Measurements from ENCODE around the gene SH3GLB2. TPM values are rescaled to one million over a fixed set of nuclear protein-coding genes. Genes with fewer than 3 reads are reported as not detected.
"Not testable (repeated sequence)": the region's sequence is repeated elsewhere in the genome, so short reads cannot be mapped to it uniquely, and the experiment has no call there.

Gene SH3GLB2
- total RNA-seq, 2 donors from 2014 or later = 86.9 to 98.1 TPM

GRCh38 chr9:128979111-128979510, 49.0 kb downstream of the SH3GLB2 start:
- WGBS, 2 experiments (ENCODE audit: insufficient coverage in 1 of 2, insufficient read length in 1 of 2) = 92 to 97% methylated on average over 2 to 3 of the region's 3 CpGs
- Histone ChIP-seq H3K27ac (ENCODE audit: low read depth, low read length) (no peak overlapping the region), H3K9ac (ENCODE audit: extremely low read depth, low read length, poor library complexity, severe bottlenecking) (no peak overlapping the region), H3K27me3 (ENCODE audit: control insufficient read depth, insufficient read depth, low read length, poor library complexity, severe bottlenecking) (no peaks in the 10 kb centered on the region), H3K36me3 (ENCODE audit: control insufficient read depth, insufficient read depth, low read length) (peaks cover 80% of the 10 kb centered on the region), H3K4me1 (ENCODE audit: control insufficient read depth, insufficient read depth, low read length) (no peaks in the 10 kb centered on the region), H3K4me3 (ENCODE audit: low read length) (no peak overlapping the region), H3K9me3 (ENCODE audit: control insufficient read depth, low read length) (no peaks in the 10 kb centered on the region)
- Mint-ChIP-seq H3K9me3 (no peaks in the 10 kb centered on the region), H3K27me3 (ENCODE audit: insufficient read depth) (no peaks in the 10 kb centered on the region), H3K36me3 (ENCODE audit: low read depth) (peaks cover 83% of the 10 kb centered on the region), H3K4me1 (no peaks in the 10 kb centered on the region), H3K27ac (no peak overlapping the region), H3K4me3 (no peak overlapping the region)
- no peak for TF ChIP-seq CTCF (conservative IDR thresholded peaks at IDR 0.05)
- no peak for DNase-seq

DNA sequence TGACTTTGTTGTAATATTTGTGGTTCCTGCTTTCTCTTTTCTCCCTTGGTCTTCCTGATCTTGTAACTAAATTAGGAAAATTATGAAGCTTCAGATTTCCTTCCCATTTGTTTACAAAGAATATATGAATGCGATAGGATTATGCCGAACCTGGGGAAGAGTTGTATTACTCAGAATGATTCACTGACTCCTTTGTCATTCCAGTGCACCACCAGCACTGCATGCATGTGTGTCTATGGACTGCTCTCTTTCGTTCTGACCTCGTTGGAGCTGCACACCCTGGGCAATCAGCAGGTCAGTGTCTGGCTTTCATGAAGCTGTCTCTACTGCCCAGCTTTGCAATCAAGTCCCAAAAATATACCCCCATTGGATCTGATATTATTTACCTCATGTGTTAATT, 55.2 kb downstream of the SH3GLB2 start:
- Histone ChIP-seq H3K4me3 (ENCODE audit: low read length) (no peak overlapping the region), H3K27ac (ENCODE audit: low read depth, low read length) (no peak overlapping the region), H3K9me3 (ENCODE audit: control insufficient read depth, low read length) (no peaks in the 10 kb centered on the region), H3K4me1 (ENCODE audit: control insufficient read depth, insufficient read depth, low read length) (no peaks in the 10 kb centered on the region), H3K27me3 (ENCODE audit: control insufficient read depth, insufficient read depth, low read length, poor library complexity, severe bottlenecking) (no peaks in the 10 kb centered on the region), H3K36me3 (ENCODE audit: control insufficient read depth, insufficient read depth, low read length) (peaks cover 90% of the 10 kb centered on the region), H3K9ac (ENCODE audit: extremely low read depth, low read length, poor library complexity, severe bottlenecking) (no peak overlapping the region)
- DNase-seq = no peak
- H3K9me3 Mint-ChIP-seq = no peaks in the 10 kb centered on the region
- H3K4me1 Mint-ChIP-seq = no peaks in the 10 kb centered on the region
- H3K36me3 Mint-ChIP-seq (ENCODE audit: low read depth) = peaks cover 75% of the 10 kb centered on the region
- H3K27me3 Mint-ChIP-seq (ENCODE audit: insufficient read depth) = no peaks in the 10 kb centered on the region
- 96% methylated on average over 4 of the region's 4 CpGs for whole genome bisulfite sequencing, 2 experiments (ENCODE audit: insufficient coverage in 1 of 2, insufficient read length in 1 of 2)
- no peak overlapping the region for H3K4me3 Mint-ChIP-seq
- no peak for TF ChIP-seq CTCF (conservative IDR thresholded peaks at IDR 0.05)
- no peak overlapping the region for H3K27ac Mint-ChIP-seq

- Histone ChIP-seq H3K9ac (ENCODE audit: extremely low read depth, low read length, poor library complexity, severe bottlenecking) (no peak overlapping the region), H3K9me3 (ENCODE audit: control insufficient read depth, low read length) (no peaks in the 10 kb centered on the region), H3K4me1 (ENCODE audit: control insufficient read depth, insufficient read depth, low read length) (no peaks in the 10 kb centered on the region), H3K27me3 (ENCODE audit: control insufficient read depth, insufficient read depth, low read length, poor library complexity, severe bottlenecking) (no peaks in the 10 kb centered on the region), H3K36me3 (ENCODE audit: control insufficient read depth, insufficient read depth, low read length) (peaks cover 83% of the 10 kb centered on the region), H3K27ac (ENCODE audit: low read depth, low read length) (no peak overlapping the region), H3K4me3 (ENCODE audit: low read length) (no peak overlapping the region)
- no peak for DNase-seq
- no peaks in the 10 kb centered on the region for H3K27me3 Mint-ChIP-seq (ENCODE audit: insufficient read depth)
- H3K9me3 Mint-ChIP-seq = no peaks in the 10 kb centered on the region
- H3K4me1 Mint-ChIP-seq = no peaks in the 10 kb centered on the region
- no peak overlapping the region for H3K4me3 Mint-ChIP-seq
- no peak overlapping the region for H3K27ac Mint-ChIP-seq
- TF ChIP-seq CTCF (conservative IDR thresholded peaks at IDR 0.05) = no peak
- peaks cover 55% of the 10 kb centered on the region for H3K36me3 Mint-ChIP-seq (ENCODE audit: low read depth)
- 94 to 97% methylated on average over 5 of the region's 5 CpGs for whole genome bisulfite sequencing, 2 experiments (ENCODE audit: insufficient coverage in 1 of 2, insufficient read length in 1 of 2)
Measured at GRCh38 chr9:128969491-128969890, 58.6 kb downstream of the SH3GLB2 start.

DNA sequence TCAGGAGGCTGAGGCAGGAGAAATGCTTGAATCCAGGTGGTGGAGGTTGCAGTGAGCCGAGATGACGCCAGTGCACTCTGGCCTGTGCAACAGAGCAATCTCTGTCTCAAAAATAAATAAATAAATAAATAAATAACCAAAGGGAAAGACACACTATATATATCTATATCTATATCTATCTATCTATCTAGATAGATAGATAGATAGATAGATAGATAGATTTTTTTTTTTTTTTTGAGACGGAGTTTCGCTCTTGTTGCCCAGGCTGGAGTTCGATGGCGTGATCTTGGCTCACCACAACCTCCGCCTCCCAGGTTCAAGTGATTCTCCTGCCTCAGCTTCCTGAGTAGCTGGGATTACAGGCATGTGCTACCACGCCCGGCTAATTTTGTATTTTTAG, 66.7 kb downstream of the SH3GLB2 start:
- H3K4me1 Mint-ChIP-seq; H3K4me3 Mint-ChIP-seq; DNase-seq; H3K9me3 Mint-ChIP-seq; H3K27me3 Mint-ChIP-seq (ENCODE audit: insufficient read depth); H3K9ac ChIP-seq (ENCODE audit: extremely low read depth, low read length, poor library complexity, severe bottlenecking); H3K9me3 ChIP-seq (ENCODE audit: control insufficient read depth, low read length); H3K27me3 ChIP-seq (ENCODE audit: control insufficient read depth, insufficient read depth, low read length, poor library complexity, severe bottlenecking); H3K4me3 ChIP-seq (ENCODE audit: low read length); H3K27ac ChIP-seq (ENCODE audit: low read depth, low read length); H3K4me1 ChIP-seq (ENCODE audit: control insufficient read depth, insufficient read depth, low read length); H3K27ac Mint-ChIP-seq: not testable (repeated sequence)
- peaks cover 53% of the 10 kb centered on the region for H3K36me3 Mint-ChIP-seq (ENCODE audit: low read depth)
- 87 to 100% methylated on average over 5 to 9 of the region's 9 CpGs for WGBS, 2 experiments (ENCODE audit: insufficient coverage in 1 of 2, insufficient read length in 1 of 2)
- peaks cover 71% of the 10 kb centered on the region for H3K36me3 ChIP-seq (ENCODE audit: control insufficient read depth, insufficient read depth, low read length)

Measured in endodermal cell (in vitro differentiated cells).